ENCODE results near the gene TNKS2. TPM values are rescaled to one million over a fixed set of nuclear protein-coding genes. Genes with fewer than 3 reads are reported as not detected.

Gene TNKS2
- total RNA-seq, 4 donors from 2014 or later = 40.5 to 70.0 (median 57.4) TPM

- TF ChIP-seq CTCF (IDR thresholded peaks at IDR 0.05) (no peak), POLR2A (IDR thresholded peaks at IDR 0.05) (no peak)
- 90 to 91% methylated on average over 4 of the region's 4 CpGs for WGBS, 2 donors
Measured at GRCh38 chr10:91910467-91910866, 112.2 kb downstream of the TNKS2 start.

More at GRCh38 chr10:91910467-91910866, 112.2 kb downstream of the TNKS2 start:
- no peak overlapping the region for H3K4me3 ChIP-seq (ENCODE audit: low read depth, poor library complexity, severe bottlenecking)
- intact Hi-C loops (cut with DNase I; ENCODE audit: low total_unique reads) = loop anchor here (5.0 kb wide), 1 partner anchor 153 kb away; no protein-coding TSS in a partner anchor
- no peak for DNase-seq (ENCODE audit: low spot score in 2 of 2)

Other genes starting within 250 kb of the TNKS2 start
- gene PPP1R3C, start 165.4 kb upstream of the TNKS2 start, total RNA-seq = 10 to 100 TPM in 2 of 4 donors, 1 to 10 TPM in 2; 5.3 to 30.2 (median 10.3) TPM
- gene FGFBP3, start 111.1 kb downstream of the TNKS2 start, total RNA-seq = 1 to 10 TPM in 3 of 4 donors, under 1 TPM in 1; 0.69 to 1.6 (median 1.3) TPM
- 10 to 100 TPM; 35.5 to 78.3 (median 43.1) TPM for gene BTAF1, start 125.3 kb downstream of the TNKS2 start, total RNA-seq